ENCODE results near the gene FAM185A.
"Not testable (repeated sequence)": the region's sequence is repeated elsewhere in the genome, so short reads cannot be mapped to it uniquely, and the experiment has no call there.

The FAM185A gene

GRCh38 chr7:102763295-102763905 lies 14.6 kb downstream of the FAM185A start:
- not testable (repeated sequence) for H4K91ac ChIP-seq (ENCODE audit: low read length); H3K14ac ChIP-seq (ENCODE audit: low read length in 2 of 2); H2BK15ac ChIP-seq (ENCODE audit: low read depth, poor library complexity, severe bottlenecking); H3K4me3 ChIP-seq (ENCODE audit: insufficient read depth in 1 of 2, low read depth in 1 of 2, low read length in 2 of 2); H3K9ac ChIP-seq (ENCODE audit: low read length); H2BK120ac ChIP-seq (ENCODE audit: low read depth, low read length); H3K23ac ChIP-seq (ENCODE audit: low read length in 2 of 2); H3K4me1 ChIP-seq (ENCODE audit: control insufficient read depth, insufficient read depth, low read depth, low read length); H4K8ac ChIP-seq (ENCODE audit: low read length); H3K27me3 ChIP-seq (ENCODE audit: control insufficient read depth in 1 of 2, insufficient read depth in 1 of 2, low read length in 2 of 2); H3K18ac ChIP-seq (ENCODE audit: low read depth in 1 of 2, low read length in 2 of 2); H3K9me3 ChIP-seq (ENCODE audit: control insufficient read depth, low read length); H2BK5ac ChIP-seq (ENCODE audit: low read depth, low read length, poor library complexity, severe bottlenecking); H3K79me1 ChIP-seq (replicated peaks; ENCODE audit: low read length, poor library complexity, severe bottlenecking); H3K36me3 ChIP-seq (ENCODE audit: control insufficient read depth in 1 of 2, insufficient read depth in 2 of 2, low read depth in 1 of 2, low read length in 2 of 2); H3K4me2 ChIP-seq (ENCODE audit: low read length, poor library complexity, severe bottlenecking); H2BK12ac ChIP-seq (ENCODE audit: low read length in 2 of 2); DNase-seq; H3K4ac ChIP-seq (ENCODE audit: low read depth in 1 of 2, low read length in 2 of 2); H2AFZ ChIP-seq (ENCODE audit: low read depth, low read length)
- Histone ChIP-seq H3K27ac (ENCODE audit: low read length, poor library complexity, severe bottlenecking) (peak overlapping the region; percentile 40), H2AK5ac (ENCODE audit: low read length, severe bottlenecking) (peak overlapping the region; percentile 90)
- WGBS = 100% methylated on average over 2 of the region's 6 CpGs

- not testable (repeated sequence) for H2BK12ac ChIP-seq (ENCODE audit: low read length in 2 of 2); H3K79me1 ChIP-seq (replicated peaks; ENCODE audit: low read length, poor library complexity, severe bottlenecking); H4K8ac ChIP-seq (ENCODE audit: low read length); H3K18ac ChIP-seq (ENCODE audit: low read depth in 1 of 2, low read length in 2 of 2); H4K91ac ChIP-seq (ENCODE audit: low read length); H3K4me3 ChIP-seq (ENCODE audit: insufficient read depth in 1 of 2, low read depth in 1 of 2, low read length in 2 of 2); H3K27me3 ChIP-seq (ENCODE audit: control insufficient read depth in 1 of 2, insufficient read depth in 1 of 2, low read length in 2 of 2); H3K9me3 ChIP-seq (ENCODE audit: control insufficient read depth, low read length); H3K9ac ChIP-seq (ENCODE audit: low read length); H3K4me2 ChIP-seq (ENCODE audit: low read length, poor library complexity, severe bottlenecking); H2BK15ac ChIP-seq (ENCODE audit: low read depth, poor library complexity, severe bottlenecking); H3K27ac ChIP-seq (ENCODE audit: low read length, poor library complexity, severe bottlenecking); H3K14ac ChIP-seq (ENCODE audit: low read length in 2 of 2); H3K4ac ChIP-seq (ENCODE audit: low read depth in 1 of 2, low read length in 2 of 2); H3K23ac ChIP-seq (ENCODE audit: low read length in 2 of 2); H2BK120ac ChIP-seq (ENCODE audit: low read depth, low read length); H2BK5ac ChIP-seq (ENCODE audit: low read depth, low read length, poor library complexity, severe bottlenecking); H3K4me1 ChIP-seq (ENCODE audit: control insufficient read depth, insufficient read depth, low read depth, low read length); DNase-seq; H2AK5ac ChIP-seq (ENCODE audit: low read length, severe bottlenecking); H2AFZ ChIP-seq (ENCODE audit: low read depth, low read length); H3K36me3 ChIP-seq (ENCODE audit: control insufficient read depth in 1 of 2, insufficient read depth in 2 of 2, low read depth in 1 of 2, low read length in 2 of 2)
- 91% methylated on average over 1 of the region's 3 CpGs for whole genome bisulfite sequencing
Observed at GRCh38 chr7:102769657-102770192, 20.9 kb downstream of the FAM185A start.

- not testable (repeated sequence) for H3K27ac ChIP-seq (ENCODE audit: low read length, poor library complexity, severe bottlenecking); H4K8ac ChIP-seq (ENCODE audit: low read length); H2BK15ac ChIP-seq (ENCODE audit: low read depth, poor library complexity, severe bottlenecking); H2BK5ac ChIP-seq (ENCODE audit: low read depth, low read length, poor library complexity, severe bottlenecking); H3K79me1 ChIP-seq (replicated peaks; ENCODE audit: low read length, poor library complexity, severe bottlenecking); H3K9me3 ChIP-seq (ENCODE audit: control insufficient read depth, low read length); H4K91ac ChIP-seq (ENCODE audit: low read length); H2BK12ac ChIP-seq (ENCODE audit: low read length in 2 of 2); H2BK120ac ChIP-seq (ENCODE audit: low read depth, low read length); H3K9ac ChIP-seq (ENCODE audit: low read length); H3K18ac ChIP-seq (ENCODE audit: low read depth in 1 of 2, low read length in 2 of 2); H3K4ac ChIP-seq (ENCODE audit: low read depth in 1 of 2, low read length in 2 of 2); DNase-seq; H3K23ac ChIP-seq (ENCODE audit: low read length in 2 of 2); H2AK5ac ChIP-seq (ENCODE audit: low read length, severe bottlenecking); H2AFZ ChIP-seq (ENCODE audit: low read depth, low read length); H3K36me3 ChIP-seq (ENCODE audit: control insufficient read depth in 1 of 2, insufficient read depth in 2 of 2, low read depth in 1 of 2, low read length in 2 of 2); H3K14ac ChIP-seq (ENCODE audit: low read length in 2 of 2); H3K4me1 ChIP-seq (ENCODE audit: control insufficient read depth, insufficient read depth, low read depth, low read length); H3K4me3 ChIP-seq (ENCODE audit: insufficient read depth in 1 of 2, low read depth in 1 of 2, low read length in 2 of 2); H3K4me2 ChIP-seq (ENCODE audit: low read length, poor library complexity, severe bottlenecking); H3K27me3 ChIP-seq (ENCODE audit: control insufficient read depth in 1 of 2, insufficient read depth in 1 of 2, low read length in 2 of 2)
- 100% methylated on average over 1 of the region's 3 CpGs for WGBS
Observed at GRCh38 chr7:102770467-102770866, 21.7 kb downstream of the FAM185A start.

GRCh38 chr7:102776217-102776616 lies 27.4 kb downstream of the FAM185A start:
- H3K14ac ChIP-seq (ENCODE audit: low read length in 2 of 2); H3K9me3 ChIP-seq (ENCODE audit: control insufficient read depth, low read length); H3K9ac ChIP-seq (ENCODE audit: low read length); H3K4me2 ChIP-seq (ENCODE audit: low read length, poor library complexity, severe bottlenecking); H2AFZ ChIP-seq (ENCODE audit: low read depth, low read length); H3K23ac ChIP-seq (ENCODE audit: low read length in 2 of 2); H2BK12ac ChIP-seq (ENCODE audit: low read length in 2 of 2); H3K79me1 ChIP-seq (replicated peaks; ENCODE audit: low read length, poor library complexity, severe bottlenecking); H3K27ac ChIP-seq (ENCODE audit: low read length, poor library complexity, severe bottlenecking); H4K91ac ChIP-seq (ENCODE audit: low read length); H2BK15ac ChIP-seq (ENCODE audit: low read depth, poor library complexity, severe bottlenecking); H3K36me3 ChIP-seq (ENCODE audit: control insufficient read depth in 1 of 2, insufficient read depth in 2 of 2, low read depth in 1 of 2, low read length in 2 of 2); H2AK5ac ChIP-seq (ENCODE audit: low read length, severe bottlenecking); H2BK120ac ChIP-seq (ENCODE audit: low read depth, low read length); H3K4ac ChIP-seq (ENCODE audit: low read depth in 1 of 2, low read length in 2 of 2); DNase-seq; H2BK5ac ChIP-seq (ENCODE audit: low read depth, low read length, poor library complexity, severe bottlenecking); H3K18ac ChIP-seq (ENCODE audit: low read depth in 1 of 2, low read length in 2 of 2); H3K4me1 ChIP-seq (ENCODE audit: control insufficient read depth, insufficient read depth, low read depth, low read length); H3K4me3 ChIP-seq (ENCODE audit: insufficient read depth in 1 of 2, low read depth in 1 of 2, low read length in 2 of 2); H3K27me3 ChIP-seq (ENCODE audit: control insufficient read depth in 1 of 2, insufficient read depth in 1 of 2, low read length in 2 of 2); H4K8ac ChIP-seq (ENCODE audit: low read length): not testable (repeated sequence)

Measured in mesenchymal stem cell (in vitro differentiated cells and primary cell).